Measurements from ENCODE around the gene HEATR1. TPM values are rescaled to one million over a fixed set of nuclear protein-coding genes. Genes with fewer than 3 reads are reported as not detected.
"Not testable (repeated sequence)": the region's sequence is repeated elsewhere in the genome, so short reads cannot be mapped to it uniquely, and the experiment has no call there.

HEATR1 gene
- total RNA-seq, 2 experiments from 2014 or later = 34.4 to 69.0 TPM

DNA sequence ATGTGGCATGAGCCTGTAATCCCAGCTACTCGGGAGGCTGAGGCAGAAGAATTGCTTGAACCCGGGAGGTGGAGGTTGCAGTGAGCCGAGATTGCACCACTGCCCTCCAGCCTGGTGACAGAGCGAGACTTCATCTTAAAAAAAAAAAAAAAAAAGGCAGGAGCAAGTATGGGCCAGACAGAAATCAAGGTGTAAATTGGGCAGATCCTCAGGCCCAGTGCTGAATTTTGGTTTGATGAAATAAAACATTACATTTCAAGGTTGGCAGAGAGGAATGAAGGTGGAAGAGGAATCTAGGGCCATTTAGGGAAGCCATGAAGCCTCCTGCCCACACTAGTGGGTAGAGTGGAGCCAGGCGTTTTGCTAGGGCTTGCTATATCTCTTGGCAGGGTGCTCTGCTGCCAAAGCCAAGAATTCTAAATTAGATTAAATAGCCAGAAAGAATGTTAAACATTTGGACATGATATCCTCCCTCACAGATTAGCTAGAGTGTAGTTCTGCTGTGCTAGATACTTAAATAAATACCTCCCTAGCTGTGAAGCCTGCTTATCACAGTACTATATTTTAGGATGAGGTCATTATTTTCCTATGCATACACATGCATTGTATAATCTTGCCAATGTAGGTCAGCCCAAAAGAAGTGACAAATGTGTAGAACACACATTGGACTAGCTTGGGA is 97.2 kb downstream of the HEATR1 start:
- Histone ChIP-seq H3K4me2 (ENCODE audit: low read length) (no peak overlapping the region), H3K4me3 (ENCODE audit: low read depth, low read length, poor library complexity, severe bottlenecking) (no peak overlapping the region), H3K9me3 (ENCODE audit: low read length) (no peaks in the 10 kb centered on the region), H3K27ac (ENCODE audit: low read depth, low read length, poor library complexity, severe bottlenecking) (no peak overlapping the region), H3K4me1 (ENCODE audit: insufficient read depth, low read length, poor library complexity, severe bottlenecking) (no peaks in the 10 kb centered on the region), H3K36me3 (ENCODE audit: insufficient read depth, low read length) (no peaks in the 10 kb centered on the region), H3K9me2 (ENCODE audit: insufficient read depth, low read length) (no peaks in the 10 kb centered on the region), H3K79me2 (ENCODE audit: insufficient read depth, low read depth, low read length) (no peaks in the 10 kb centered on the region), H4K20me1 (ENCODE audit: insufficient read depth, low read length) (no peaks in the 10 kb centered on the region), H2AFZ (ENCODE audit: low read length) (no peak overlapping the region)
- intact Hi-C loops (cut with micrococcal nuclease; ENCODE audit: unreplicated experiment) = no loop called here
- BruUV-seq (replicated peaks) = no TSS peak
- POLR2A ChIA-PET = interaction anchor here (0.5 to 0.9 kb wide), 4 partner anchors 371 to 797 kb away, joined by 3 to 4 read pairs (median 4); no protein-coding TSS in a partner anchor
- TF ChIP-seq, protein P1, sequence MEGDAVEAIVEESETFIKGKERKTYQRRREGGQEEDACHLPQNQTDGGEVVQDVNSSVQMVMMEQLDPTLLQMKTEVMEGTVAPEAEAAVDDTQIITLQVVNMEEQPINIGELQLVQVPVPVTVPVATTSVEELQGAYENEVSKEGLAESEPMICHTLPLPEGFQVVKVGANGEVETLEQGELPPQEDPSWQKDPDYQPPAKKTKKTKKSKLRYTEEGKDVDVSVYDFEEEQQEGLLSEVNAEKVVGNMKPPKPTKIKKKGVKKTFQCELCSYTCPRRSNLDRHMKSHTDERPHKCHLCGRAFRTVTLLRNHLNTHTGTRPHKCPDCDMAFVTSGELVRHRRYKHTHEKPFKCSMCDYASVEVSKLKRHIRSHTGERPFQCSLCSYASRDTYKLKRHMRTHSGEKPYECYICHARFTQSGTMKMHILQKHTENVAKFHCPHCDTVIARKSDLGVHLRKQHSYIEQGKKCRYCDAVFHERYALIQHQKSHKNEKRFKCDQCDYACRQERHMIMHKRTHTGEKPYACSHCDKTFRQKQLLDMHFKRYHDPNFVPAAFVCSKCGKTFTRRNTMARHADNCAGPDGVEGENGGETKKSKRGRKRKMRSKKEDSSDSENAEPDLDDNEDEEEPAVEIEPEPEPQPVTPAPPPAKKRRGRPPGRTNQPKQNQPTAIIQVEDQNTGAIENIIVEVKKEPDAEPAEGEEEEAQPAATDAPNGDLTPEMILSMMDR (conservative IDR thresholded peaks at IDR 0.05; ENCODE audit: low read length) = no peak
- no peak for TF ChIP-seq EZH2phosphoT487 (IDR thresholded peaks at IDR 0.05; ENCODE audit: borderline replicate concordance, low read depth, low read length)
- CTCF ChIA-PET (ENCODE audit: unreplicated experiment) = no interaction called here
- DNase-seq (ENCODE audit: low spot score) = no peak

DNA sequence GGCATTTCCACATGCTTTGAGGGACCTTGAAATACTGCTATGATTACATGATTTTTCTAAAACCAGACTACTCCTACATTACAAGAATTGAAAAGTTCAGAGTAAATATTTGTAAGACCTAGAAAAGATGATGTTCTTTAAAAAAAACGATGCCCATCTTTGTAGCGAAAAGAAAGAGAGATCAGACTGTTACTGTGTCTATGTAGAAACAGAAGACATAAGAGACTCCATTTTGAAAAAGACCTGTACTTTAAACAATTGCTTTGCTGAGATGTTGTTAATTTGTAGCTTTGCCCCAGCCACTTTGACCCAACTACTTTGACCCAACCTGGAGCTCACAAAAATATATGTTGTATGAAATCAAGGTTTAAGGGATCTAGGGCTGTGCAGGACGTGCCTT is 100.0 kb downstream of the HEATR1 start:
- CTCF ChIA-PET (ENCODE audit: unreplicated experiment); H3K9me2 ChIP-seq (ENCODE audit: insufficient read depth, low read length); H3K9me3 ChIP-seq (ENCODE audit: low read length); H4K20me1 ChIP-seq (ENCODE audit: insufficient read depth, low read length); H3K27ac ChIP-seq (ENCODE audit: low read depth, low read length, poor library complexity, severe bottlenecking); H3K4me2 ChIP-seq (ENCODE audit: low read length); H3K79me2 ChIP-seq (ENCODE audit: insufficient read depth, low read depth, low read length); BruUV-seq (replicated peaks); DNase-seq (ENCODE audit: low spot score); intact Hi-C loops (cut with micrococcal nuclease; ENCODE audit: unreplicated experiment); H3K4me1 ChIP-seq (ENCODE audit: insufficient read depth, low read length, poor library complexity, severe bottlenecking); H2AFZ ChIP-seq (ENCODE audit: low read length); H3K36me3 ChIP-seq (ENCODE audit: insufficient read depth, low read length); H3K4me3 ChIP-seq (ENCODE audit: low read depth, low read length, poor library complexity, severe bottlenecking): not testable (repeated sequence)
- POLR2A ChIA-PET = interaction anchor here (0.7 kb wide), 1 partner anchor 489 kb away, joined by 3 read pairs; no protein-coding TSS in a partner anchor

DNA sequence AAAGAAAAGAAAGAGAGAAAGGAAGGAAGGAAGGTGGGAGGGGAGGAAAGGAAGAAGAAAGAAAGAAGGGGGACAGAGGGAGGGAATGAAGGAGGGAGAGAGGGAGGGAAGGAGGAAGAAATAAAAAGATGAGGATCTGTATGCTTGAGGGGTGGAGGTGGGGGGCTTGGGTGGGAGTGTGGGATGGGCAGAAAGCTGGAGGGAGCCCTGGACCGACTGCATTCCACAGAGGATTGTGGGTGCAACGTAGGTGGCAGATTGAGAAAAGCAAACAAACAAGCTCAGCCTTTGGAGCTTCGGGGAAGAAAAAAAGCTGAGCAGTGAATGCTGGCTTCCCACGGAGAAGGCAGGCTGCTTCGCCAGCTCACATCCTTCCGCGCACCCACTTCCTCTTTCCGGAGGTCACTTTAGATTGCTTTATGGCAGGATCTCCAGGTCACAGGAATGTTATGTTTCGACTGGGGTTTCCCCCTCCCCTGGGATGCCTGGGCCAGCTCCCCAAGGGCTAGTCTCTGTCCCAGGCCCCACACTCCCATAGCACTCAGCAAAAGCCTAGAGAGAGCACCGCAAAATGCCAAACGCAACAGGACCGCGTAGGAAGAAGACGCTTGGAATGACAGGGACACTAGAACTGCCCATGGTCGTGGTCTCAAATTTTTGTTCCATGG is 101.2 kb downstream of the HEATR1 start:
- DNase-seq (ENCODE audit: low spot score) = no peak
- H3K4me1 ChIP-seq (ENCODE audit: insufficient read depth, low read length, poor library complexity, severe bottlenecking) = no peaks in the 10 kb centered on the region
- BruUV-seq (replicated peaks) = no TSS peak
- ChIA-PET POLR2A (interaction anchor here (0.6 kb wide), 1 partner anchor 116 kb away, joined by 10 read pairs; no protein-coding TSS in a partner anchor), CTCF (ENCODE audit: unreplicated experiment) (no interaction called here)
- H3K36me3 ChIP-seq (ENCODE audit: insufficient read depth, low read length) = no peaks in the 10 kb centered on the region
- no peaks in the 10 kb centered on the region for H3K9me3 ChIP-seq (ENCODE audit: low read length)
- no peaks in the 10 kb centered on the region for H4K20me1 ChIP-seq (ENCODE audit: insufficient read depth, low read length)
- TF ChIP-seq, protein P1 (conservative IDR thresholded peaks at IDR 0.05; ENCODE audit: low read length) = no peak
- TF ChIP-seq EZH2phosphoT487 (IDR thresholded peaks at IDR 0.05; ENCODE audit: borderline replicate concordance, low read depth, low read length) = no peak
- H3K4me2 ChIP-seq (ENCODE audit: low read length) = no peak overlapping the region
- H3K79me2 ChIP-seq (ENCODE audit: insufficient read depth, low read depth, low read length) = no peaks in the 10 kb centered on the region
- no peak overlapping the region for H3K27ac ChIP-seq (ENCODE audit: low read depth, low read length, poor library complexity, severe bottlenecking)
- intact Hi-C loops (cut with micrococcal nuclease; ENCODE audit: unreplicated experiment) = no loop called here
- no peak overlapping the region for H2AFZ ChIP-seq (ENCODE audit: low read length)
- no peaks in the 10 kb centered on the region for H3K9me2 ChIP-seq (ENCODE audit: insufficient read depth, low read length)
- no peak overlapping the region for H3K4me3 ChIP-seq (ENCODE audit: low read depth, low read length, poor library complexity, severe bottlenecking)
